Stimulated activated naive CD8-positive, alpha-beta T cell treated with anti-CD3 and anti-CD28 coated beads, Interleukin-15, Interleukin-2, amounts not matched to agents 100 U/mL and 50 U/mL, for 24 hours (primary cell): ENCODE data around the gene TIMM23.
"Not testable (repeated sequence)": the region's sequence is repeated elsewhere in the genome, so short reads cannot be mapped to it uniquely, and the experiment has no call there.

Experiments used
- ATAC-seq: fragments of 150-1000 bp; cut with Tn5 transposase; one replicate; pipeline ENCODE4 v1.10.0; 2021
- DNase-seq: peaks from one replicate; pipeline ENCODE4 v3.0.0; 2021

Gene TIMM23

DNA sequence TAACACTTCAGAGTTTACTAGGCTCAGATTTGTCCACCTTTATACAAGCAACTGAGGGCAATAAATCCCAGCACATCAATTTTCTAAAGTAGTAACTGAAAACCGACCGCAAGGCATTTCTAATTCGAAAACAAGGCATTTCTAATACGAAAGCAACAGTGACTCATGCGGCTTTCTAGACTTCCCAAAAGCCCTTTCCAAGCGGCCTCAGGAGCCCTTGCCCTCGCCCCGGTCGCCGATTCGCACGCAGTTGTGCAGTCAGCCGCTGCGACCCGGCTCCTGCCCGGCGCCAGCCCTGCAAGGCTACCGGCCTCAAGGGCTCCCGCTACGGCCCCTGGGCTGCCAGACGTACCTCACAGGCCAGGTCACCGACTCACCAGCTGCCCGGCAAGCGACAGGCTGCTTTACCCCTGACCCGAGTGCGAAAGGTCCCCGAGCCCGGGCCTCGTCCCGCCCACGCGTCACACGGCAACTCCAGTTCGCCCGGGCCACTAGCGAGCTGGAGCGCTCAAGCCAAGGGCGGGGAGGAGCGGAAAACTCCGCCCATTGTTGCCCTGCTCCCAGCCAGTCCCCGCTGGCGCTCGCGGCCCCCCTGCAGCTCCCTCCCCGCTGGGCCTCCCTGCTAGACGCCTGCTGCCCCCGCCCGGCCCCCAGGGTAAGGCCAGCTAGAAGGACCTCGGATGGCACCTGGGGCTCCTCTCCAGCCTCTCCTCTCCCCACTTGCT is 50.9 kb downstream of the TIMM23 start:
- DNase-seq (peak; percentile 90), ATAC-seq (peak; percentile 92)

DNA sequence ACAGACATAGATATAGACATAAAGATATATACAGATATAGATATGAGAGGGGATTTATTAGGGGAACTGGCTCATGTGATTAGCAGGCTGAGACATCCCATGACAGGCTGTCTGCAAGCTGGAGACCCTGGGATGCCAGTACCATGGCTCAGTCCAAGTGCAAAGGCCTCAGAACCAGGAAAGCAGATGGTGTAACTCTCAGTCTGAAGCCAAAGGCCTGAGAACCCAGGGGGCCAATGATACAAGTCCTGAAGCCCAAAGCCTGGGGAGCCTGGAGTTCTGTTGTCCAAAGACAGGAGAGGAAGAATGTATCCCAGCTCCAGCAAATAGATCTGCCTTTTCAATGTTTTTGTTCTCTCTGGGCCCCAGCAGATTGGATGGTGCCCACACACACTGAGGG is 52.7 kb downstream of the TIMM23 start:
- ATAC-seq (no peak), DNase-seq (no peak)

- no peak for ATAC-seq
These were observed 53.1 kb downstream of the TIMM23 start for GRCh38 chr10:46025406-46025805.

GRCh38 chr10:46026106-46026505 is 53.8 kb downstream of the TIMM23 start:
- DNase-seq (no peak), ATAC-seq (no peak)

More at GRCh38 chr10:46025406-46025805, 53.1 kb downstream of the TIMM23 start:
- no peak for DNase-seq

- DNase-seq (no peak), ATAC-seq (no peak)
These were observed 56.5 kb downstream of the TIMM23 start for GRCh38 chr10:46028584-46029460.

- no peak for ATAC-seq
These were observed 57.3 kb downstream of the TIMM23 start for GRCh38 chr10:46029461-46030030.

GRCh38 chr10:46030091-46030937 is 58.0 kb downstream of the TIMM23 start, which contains the start of gene NCOA4:
Gene NCOA4 (minus strand): TSS chr10:46030623. CDS start chr10:46016680, 13,943 bp downstream.
- peak; percentile 98 for ATAC-seq
- peak; percentile 96 for DNase-seq

More at GRCh38 chr10:46029461-46030030, 57.3 kb downstream of the TIMM23 start:
- no peak for DNase-seq

GRCh38 chr10:46031648-46032532 is 59.6 kb downstream of the TIMM23 start:
- ATAC-seq (no peak), DNase-seq (no peak)

DNA sequence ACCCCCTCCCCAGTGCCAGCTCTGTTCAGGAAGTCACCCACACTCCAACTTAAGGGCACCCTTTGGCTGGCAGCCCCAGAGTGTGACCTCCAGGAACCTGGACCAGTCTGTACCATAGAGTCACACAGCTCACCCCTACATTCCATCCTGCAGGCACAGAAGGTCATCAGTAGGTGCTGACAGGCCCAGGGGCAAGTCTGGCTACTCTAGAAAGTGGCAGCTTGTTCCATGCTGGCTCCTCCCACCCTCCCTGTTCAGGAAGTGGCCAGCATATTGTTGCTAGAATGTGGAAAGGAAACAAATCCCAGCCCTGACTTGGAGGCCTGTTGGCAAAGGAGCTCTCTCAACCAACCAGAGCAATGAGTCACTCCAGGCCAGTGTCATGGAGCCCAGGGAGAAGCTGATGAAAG is 61.3 kb downstream of the TIMM23 start:
- DNase-seq (no peak), ATAC-seq (no peak)

DNA sequence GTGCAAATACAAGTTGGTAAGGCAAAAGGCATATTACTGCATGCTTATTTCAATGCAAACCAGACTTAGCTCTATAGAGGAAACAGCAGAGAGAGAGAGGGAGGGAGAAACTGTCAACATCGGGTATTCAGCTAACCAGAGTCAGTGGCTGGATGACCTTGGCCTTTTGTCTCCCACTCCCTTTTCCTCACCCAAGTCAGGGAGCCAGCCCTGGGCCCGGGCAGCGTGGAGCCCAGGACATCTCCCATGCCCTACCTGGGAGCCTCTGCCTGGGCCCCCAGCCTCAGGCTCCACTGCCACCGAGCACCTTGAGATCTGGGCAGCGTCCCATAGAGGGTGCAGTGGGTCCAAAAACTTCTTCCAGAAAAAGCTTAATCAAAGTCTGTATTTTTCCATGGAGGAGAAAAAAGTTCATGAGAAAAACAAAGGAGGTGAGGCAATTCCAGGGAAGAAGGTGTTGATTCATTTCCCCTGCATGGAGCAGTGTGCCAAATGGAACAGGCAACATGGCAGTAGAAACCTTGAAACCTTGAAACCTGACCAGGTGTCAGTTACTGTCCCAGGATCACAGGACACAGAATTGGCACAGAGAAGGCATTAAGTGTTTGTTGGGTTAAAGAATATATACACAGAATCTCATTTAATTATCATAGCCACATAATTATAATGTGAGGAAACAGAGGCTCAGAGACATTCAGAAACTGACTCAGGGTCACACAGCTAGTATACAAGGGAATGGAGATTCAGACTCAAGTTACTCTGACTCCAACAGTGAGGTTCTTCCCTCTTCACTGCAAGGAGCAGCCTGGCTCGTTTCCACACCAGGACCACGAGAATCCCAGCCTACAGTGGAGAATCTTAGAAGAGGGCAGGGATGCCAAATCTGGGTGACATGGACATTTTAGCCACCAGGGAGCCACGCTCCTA is 63.9 kb downstream of the TIMM23 start:
- DNase-seq (no peak), ATAC-seq (no peak)

- DNase-seq: no peak
- no peak for ATAC-seq
These were observed 65.0 kb downstream of the TIMM23 start for GRCh38 chr10:46037107-46037825.

DNA sequence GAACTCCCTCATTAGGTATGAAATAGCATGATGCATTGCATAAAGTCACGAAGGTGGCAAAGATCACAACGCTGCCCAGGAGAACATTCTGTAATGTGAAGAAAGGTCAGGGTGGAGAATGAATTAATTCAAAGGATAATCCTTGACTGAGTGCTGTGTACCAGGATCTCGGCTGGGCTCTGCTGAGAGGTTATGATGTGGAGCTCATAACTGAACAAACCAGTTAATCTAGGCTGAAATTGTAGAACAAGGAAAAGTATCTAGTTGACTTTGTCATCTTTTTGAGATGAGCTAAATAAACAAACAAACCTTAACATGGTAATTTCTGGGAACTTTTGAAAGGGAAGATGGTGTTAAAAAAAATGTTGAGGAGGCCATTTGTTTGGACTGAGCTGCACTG is 67.7 kb downstream of the TIMM23 start:
- ATAC-seq: no peak
- no peak for DNase-seq

DNA sequence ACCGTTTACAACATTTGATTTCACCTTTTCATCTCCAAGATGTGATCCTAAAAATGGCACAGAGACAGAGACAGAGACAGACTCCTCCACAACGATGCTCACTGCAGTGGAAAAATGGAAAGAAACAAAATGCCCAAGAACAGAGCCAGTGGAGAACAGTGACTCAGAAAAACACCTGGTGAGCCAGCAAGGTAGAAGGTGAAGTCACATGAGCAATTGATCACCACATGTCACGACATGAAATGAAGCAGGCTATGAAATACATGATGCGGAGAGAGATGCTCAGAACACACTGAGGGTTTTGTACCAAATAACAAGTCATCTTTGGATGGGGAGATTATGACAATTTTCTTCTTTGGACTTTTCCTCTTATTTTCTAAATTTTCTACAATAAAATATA is 70.2 kb downstream of the TIMM23 start:
- ATAC-seq (no peak), DNase-seq (no peak)

GRCh38 chr10:46046261-46046660 is 74.0 kb downstream of the TIMM23 start, which contains the start of gene MSMB:
Gene MSMB (minus strand): TSS chr10:46046269. CDS start chr10:46046237, 32 bp downstream.
- DNase-seq (no peak), ATAC-seq (no peak)

GRCh38 chr10:46048152-46048551 is 75.9 kb downstream of the TIMM23 start:
- DNase-seq (no peak), ATAC-seq (no peak)

DNA sequence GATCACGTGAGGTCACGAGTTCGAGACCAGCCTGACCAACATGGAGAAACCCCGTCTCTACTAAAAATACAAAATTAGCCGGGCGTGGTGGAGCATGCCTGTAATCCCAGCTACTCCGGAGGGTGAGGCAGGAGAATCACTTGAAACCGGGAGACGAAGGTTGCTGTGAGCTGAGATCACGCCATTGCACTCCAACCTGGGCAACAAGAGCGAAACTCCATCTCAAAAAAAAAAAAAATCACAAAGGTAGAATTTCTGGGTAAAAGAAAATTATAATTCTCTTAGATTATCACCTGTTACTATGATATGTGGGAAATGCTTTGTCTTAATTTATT is 77.2 kb downstream of the TIMM23 start:
- not testable (repeated sequence) for DNase-seq, ATAC-seq

DNA sequence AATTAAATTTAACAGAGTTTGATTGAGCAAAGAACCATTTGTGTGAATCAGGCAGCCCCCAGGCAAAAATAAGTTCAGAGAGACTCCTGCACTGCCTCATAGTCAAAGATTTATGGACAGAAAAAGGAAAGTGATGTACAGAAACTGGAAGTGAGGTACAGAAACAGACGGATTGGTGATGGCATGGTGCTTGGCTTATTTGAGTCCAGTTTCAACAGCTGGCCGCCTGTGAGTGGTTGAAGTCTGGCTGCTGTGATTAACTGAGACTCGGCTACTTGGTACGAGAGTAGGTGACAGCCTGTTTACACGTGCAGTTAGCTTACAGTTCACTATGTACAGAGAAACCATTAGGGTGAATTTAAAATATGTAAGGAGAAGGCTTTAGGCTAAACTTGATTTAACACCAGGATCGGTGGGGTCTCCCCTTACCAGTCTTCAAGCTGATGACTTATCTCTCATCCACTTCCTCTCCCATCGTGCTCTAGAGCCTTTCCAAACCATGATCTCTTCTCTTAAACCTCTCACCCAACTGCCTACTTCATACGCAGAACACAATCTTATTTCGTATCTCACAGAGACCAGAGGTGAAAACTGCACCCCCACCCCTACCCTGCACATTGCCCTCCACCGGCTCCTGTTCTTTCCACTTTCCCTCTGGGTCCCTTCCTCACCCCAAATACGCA is 78.8 kb downstream of the TIMM23 start:
- no peak for ATAC-seq
- DNase-seq: no peak

DNA sequence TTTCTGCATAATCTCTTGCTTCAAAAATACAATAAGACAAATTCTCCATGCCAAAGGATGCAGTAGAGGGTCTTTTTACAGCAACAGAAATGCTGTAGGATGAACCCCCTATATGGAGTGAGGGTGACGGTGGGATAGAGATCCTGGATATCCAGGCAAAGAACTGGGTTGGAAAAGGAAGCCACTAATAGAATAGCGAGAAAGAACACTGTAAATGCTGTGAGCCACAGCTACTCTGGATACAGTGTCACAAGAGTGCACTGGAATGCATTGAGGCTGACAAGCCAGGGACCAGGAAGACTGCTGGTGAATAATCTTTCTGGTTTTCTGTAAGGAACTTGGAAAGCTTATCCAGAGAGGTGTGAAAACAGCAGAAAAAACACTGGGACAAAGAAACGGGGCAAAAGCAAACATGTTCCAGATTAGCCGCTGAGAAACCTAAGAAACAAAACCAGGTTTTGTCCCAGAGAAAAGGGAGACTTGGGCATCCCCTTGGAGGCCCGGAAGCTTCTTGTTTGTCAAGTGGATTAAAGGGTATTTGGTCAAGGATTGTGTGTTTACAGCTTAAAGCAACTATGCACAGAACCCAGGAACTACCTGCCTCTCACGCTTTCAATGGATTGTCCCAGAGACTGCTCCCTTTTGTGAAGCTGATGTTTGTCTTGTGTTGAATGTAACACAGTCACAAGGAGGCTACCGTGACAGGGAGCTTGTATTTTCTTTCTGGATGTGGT is 79.9 kb downstream of the TIMM23 start:
- ATAC-seq: no peak
- no peak for DNase-seq
